DOHH2 (cell line): Measurements from ENCODE around the gene DNAH3.

ENCODE experiments used
- H3F3A ChIP-seq: fragments of 200-600 bp; sonication (generic), shearing (Covaris generic); 2 replicates; pipeline ENCODE4 v1.6.0; 2016; ENCODE audit warnings: antibody characterized with exemption, mild to moderate bottlenecking; ENCODE audit not compliant: control insufficient read depth, insufficient read depth
- H3K27ac ChIP-seq: fragments of 200-600 bp; sonication (generic); 2 replicates; pipeline ENCODE4 v1.5.1; 2014; ENCODE audit warnings: low read depth, mild to moderate bottlenecking, low read length, moderate library complexity
- H3K27me3 ChIP-seq: fragments of 200-600 bp; sonication (generic); 2 replicates; pipeline ENCODE4 v1.6.1; 2014; ENCODE audit warnings: mild to moderate bottlenecking, low read length, mixed read lengths; ENCODE audit not compliant: control insufficient read depth
- H3K36me3 ChIP-seq: fragments of 200-600 bp; sonication (generic); 2 replicates; pipeline ENCODE4 v1.6.1; 2014; ENCODE audit warnings: mild to moderate bottlenecking, low read length, moderate library complexity, mixed read lengths; ENCODE audit not compliant: control insufficient read depth
- H3K4me1 ChIP-seq: fragments of 200-600 bp; sonication (generic); 2 replicates; pipeline ENCODE4 v1.6.1; 2014; ENCODE audit warnings: mild to moderate bottlenecking, low read length, mixed read lengths; ENCODE audit not compliant: control insufficient read depth
- H3K4me2 ChIP-seq: fragments of 200-600 bp; sonication (generic); 2 replicates; pipeline ENCODE4 v1.6.0; 2014; ENCODE audit warnings: mild to moderate bottlenecking, low read length, moderate library complexity
- H3K4me3 ChIP-seq: fragments of 200-600 bp; sonication (generic); 2 replicates; pipeline ENCODE4 v1.5.1; 2014; ENCODE audit warnings: mild to moderate bottlenecking, low read length, mixed read lengths
- H3K79me2 ChIP-seq: fragments of 200-600 bp; sonication (generic); 2 replicates; pipeline ENCODE4 v1.6.1; 2014; ENCODE audit warnings: mild to moderate bottlenecking, low read length, mixed read lengths; ENCODE audit not compliant: control insufficient read depth
- H3K9me2 ChIP-seq: fragments of 200-600 bp; sonication (generic); replicated peaks from 2 replicates; pipeline ENCODE4 v1.6.1; 2014; ENCODE audit warnings: mild to moderate bottlenecking, low read length, mixed read lengths; ENCODE audit not compliant: control insufficient read depth
- H3K9me3 ChIP-seq: fragments of 200-600 bp; sonication (generic); 2 replicates; pipeline ENCODE4 v1.6.1; 2014; ENCODE audit warnings: antibody characterized with exemption, low read length, mixed read lengths; ENCODE audit not compliant: control insufficient read depth, insufficient read depth
- H4K20me1 ChIP-seq: fragments of 200-600 bp; sonication (generic); 2 replicates; pipeline ENCODE4 v1.6.0; 2014; ENCODE audit warnings: low read depth, mild to moderate bottlenecking, antibody characterized with exemption, low read length, moderate library complexity; ENCODE audit not compliant: control insufficient read depth, insufficient read depth
- EZH2phosphoT487 ChIP-seq: fragments of 200-600 bp; sonication (generic); IDR thresholded peaks from 2 replicates; pipeline ENCODE4 v1.6.1; 2017; ENCODE audit warnings: borderline replicate concordance, mild to moderate bottlenecking, antibody characterized with exemption, low read length, moderate library complexity, mixed read lengths
- TF ChIP-seq, protein P1 (sequence below): fragments of 200-600 bp; sonication (generic); IDR thresholded peaks from one replicate; pipeline ENCODE4 v1.5.1; 2014; ENCODE audit warnings: antibody characterized with exemption, mild to moderate bottlenecking, low read depth, low read length; ENCODE audit not compliant: poor library complexity, severe bottlenecking

DNAH3 gene

GRCh38 chr16:20939611-20940010 lies 211.0 kb downstream of the DNAH3 start:
- H3K9me2 ChIP-seq, result no peaks in the 10 kb centered on the region
- no peak overlapping the region for H3K4me2 ChIP-seq
- no peak for TF ChIP-seq EZH2phosphoT487
- TF ChIP-seq, protein P1, sequence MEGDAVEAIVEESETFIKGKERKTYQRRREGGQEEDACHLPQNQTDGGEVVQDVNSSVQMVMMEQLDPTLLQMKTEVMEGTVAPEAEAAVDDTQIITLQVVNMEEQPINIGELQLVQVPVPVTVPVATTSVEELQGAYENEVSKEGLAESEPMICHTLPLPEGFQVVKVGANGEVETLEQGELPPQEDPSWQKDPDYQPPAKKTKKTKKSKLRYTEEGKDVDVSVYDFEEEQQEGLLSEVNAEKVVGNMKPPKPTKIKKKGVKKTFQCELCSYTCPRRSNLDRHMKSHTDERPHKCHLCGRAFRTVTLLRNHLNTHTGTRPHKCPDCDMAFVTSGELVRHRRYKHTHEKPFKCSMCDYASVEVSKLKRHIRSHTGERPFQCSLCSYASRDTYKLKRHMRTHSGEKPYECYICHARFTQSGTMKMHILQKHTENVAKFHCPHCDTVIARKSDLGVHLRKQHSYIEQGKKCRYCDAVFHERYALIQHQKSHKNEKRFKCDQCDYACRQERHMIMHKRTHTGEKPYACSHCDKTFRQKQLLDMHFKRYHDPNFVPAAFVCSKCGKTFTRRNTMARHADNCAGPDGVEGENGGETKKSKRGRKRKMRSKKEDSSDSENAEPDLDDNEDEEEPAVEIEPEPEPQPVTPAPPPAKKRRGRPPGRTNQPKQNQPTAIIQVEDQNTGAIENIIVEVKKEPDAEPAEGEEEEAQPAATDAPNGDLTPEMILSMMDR, result no peak

DNA sequence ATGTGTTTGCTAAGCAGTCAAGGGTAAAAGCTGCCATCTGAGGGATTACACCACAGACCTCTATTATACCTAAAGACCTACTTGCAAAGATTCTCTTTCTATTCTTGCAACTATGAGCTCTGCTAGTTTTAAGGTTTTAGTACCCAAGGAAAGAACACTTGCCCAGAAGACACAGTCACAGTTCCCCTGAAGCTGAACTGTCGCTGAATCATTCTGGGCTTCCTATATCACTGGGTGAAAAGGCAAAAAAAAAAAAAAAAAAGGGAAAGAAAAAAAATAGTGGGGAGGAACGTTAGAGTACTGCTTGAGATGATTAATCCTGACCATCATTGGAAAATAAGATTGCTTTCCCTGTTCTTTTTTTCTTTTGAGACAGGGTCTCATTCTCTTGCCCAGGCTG lies 212.2 kb downstream of the DNAH3 start:
- no peak overlapping the region for H3K4me3 ChIP-seq
- no peak for TF ChIP-seq EZH2phosphoT487
- TF ChIP-seq, protein P1, result no peak
- no peaks in the 10 kb centered on the region for H3K9me2 ChIP-seq
- H3K79me2 ChIP-seq, result no peaks in the 10 kb centered on the region
- H3K27ac ChIP-seq, result no peak overlapping the region
- peaks cover 4% of the 10 kb centered on the region; the same call in 1 of the 2 replicates for H3K27me3 ChIP-seq
- H3K4me2 ChIP-seq, result no peak overlapping the region
- no peaks in the 10 kb centered on the region for H3K4me1 ChIP-seq
- H3K9me3 ChIP-seq, result no peaks in the 10 kb centered on the region
- no peaks in the 10 kb centered on the region for H3F3A ChIP-seq
- no peaks in the 10 kb centered on the region for H3K36me3 ChIP-seq
- H4K20me1 ChIP-seq, result no peaks in the 10 kb centered on the region

More at GRCh38 chr16:20939611-20940010, 211.0 kb downstream of the DNAH3 start:
- H3K4me3 ChIP-seq, result no peak overlapping the region
- H3K27me3 ChIP-seq, result peaks cover 7% of the 10 kb centered on the region; the same call in 1 of the 2 replicates
- H4K20me1 ChIP-seq, result no peaks in the 10 kb centered on the region
- H3K27ac ChIP-seq, result no peak overlapping the region
- no peaks in the 10 kb centered on the region for H3K79me2 ChIP-seq
- H3K4me1 ChIP-seq, result no peaks in the 10 kb centered on the region; the same call in 1 of the 2 replicates
- no peaks in the 10 kb centered on the region for H3K9me3 ChIP-seq
- no peaks in the 10 kb centered on the region for H3F3A ChIP-seq
- H3K36me3 ChIP-seq, result no peaks in the 10 kb centered on the region

- Histone ChIP-seq H3K36me3 (no peaks in the 10 kb centered on the region), H3K9me3 (no peaks in the 10 kb centered on the region), H3K79me2 (no peaks in the 10 kb centered on the region), H3K4me3 (no peak overlapping the region), H3K27ac (no peak overlapping the region), H3K27me3 (peaks cover 4% of the 10 kb centered on the region; the same call in 1 of the 2 replicates), H3K9me2 (no peaks in the 10 kb centered on the region), H3K4me2 (no peak overlapping the region), H3F3A (no peaks in the 10 kb centered on the region), H3K4me1 (no peaks in the 10 kb centered on the region), H4K20me1 (no peaks in the 10 kb centered on the region)
- TF ChIP-seq, protein P1, result no peak
These were observed 212.9 kb downstream of the DNAH3 start for GRCh38 chr16:20937736-20938135.

DNA sequence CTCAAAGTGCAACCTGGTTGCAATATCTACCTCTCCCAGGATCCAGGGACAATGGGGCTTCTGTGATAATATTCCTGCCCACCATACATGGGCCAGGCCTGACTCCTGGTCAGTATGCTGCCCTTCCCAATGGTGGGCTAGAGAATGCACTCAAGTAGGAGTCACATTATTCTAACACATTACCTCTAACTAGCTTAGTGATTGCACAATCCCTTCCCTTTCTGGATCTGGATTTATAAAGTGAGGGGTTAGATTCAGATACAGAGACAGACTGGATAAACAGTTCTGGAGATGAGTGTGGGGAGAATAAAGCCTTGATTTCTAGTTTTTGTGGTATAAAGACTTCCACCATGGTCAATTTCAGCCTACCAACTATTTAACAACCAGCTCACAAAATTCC lies 217.1 kb downstream of the DNAH3 start:
- H3F3A ChIP-seq, result no peaks in the 10 kb centered on the region
- no peak overlapping the region for H3K4me3 ChIP-seq
- H3K27me3 ChIP-seq, result peaks cover 4% of the 10 kb centered on the region; the same call in 1 of the 2 replicates
- no peaks in the 10 kb centered on the region for H3K79me2 ChIP-seq
- H3K4me1 ChIP-seq, result no peaks in the 10 kb centered on the region
- H4K20me1 ChIP-seq, result no peaks in the 10 kb centered on the region
- no peaks in the 10 kb centered on the region for H3K9me3 ChIP-seq
- no peak overlapping the region for H3K27ac ChIP-seq
- TF ChIP-seq, protein P1, result no peak
- no peak for TF ChIP-seq EZH2phosphoT487
- H3K36me3 ChIP-seq, result no peaks in the 10 kb centered on the region
- no peak overlapping the region for H3K4me2 ChIP-seq
- no peaks in the 10 kb centered on the region for H3K9me2 ChIP-seq
